ENCODE results near the gene ALAS1.

Gene ALAS1

GRCh38 chr3:52250122-52250521, 52.2 kb downstream of the ALAS1 start:
- H3K4me3 ChIP-seq (ENCODE audit: insufficient read depth, low read depth, low read length) = no peak overlapping the region
- H3K36me3 ChIP-seq (ENCODE audit: control insufficient read depth, insufficient read depth, low read length) = peaks cover 3% of the 10 kb centered on the region
- no peaks in the 10 kb centered on the region for H3K9me3 ChIP-seq (ENCODE audit: control insufficient read depth, low read length)
- 94 to 100% methylated on average over 1 of the region's 1 CpG for WGBS, 2 experiments
- H3K4me1 ChIP-seq (ENCODE audit: control insufficient read depth, insufficient read depth, low read length) = peaks cover 5% of the 10 kb centered on the region
- no peak overlapping the region for H3K27ac ChIP-seq (ENCODE audit: insufficient read depth, low read depth, low read length, poor library complexity, severe bottlenecking)
- H3K27me3 ChIP-seq (ENCODE audit: control insufficient read depth, insufficient read depth, low read length, poor library complexity, severe bottlenecking) = peaks cover 24% of the 10 kb centered on the region

DNA sequence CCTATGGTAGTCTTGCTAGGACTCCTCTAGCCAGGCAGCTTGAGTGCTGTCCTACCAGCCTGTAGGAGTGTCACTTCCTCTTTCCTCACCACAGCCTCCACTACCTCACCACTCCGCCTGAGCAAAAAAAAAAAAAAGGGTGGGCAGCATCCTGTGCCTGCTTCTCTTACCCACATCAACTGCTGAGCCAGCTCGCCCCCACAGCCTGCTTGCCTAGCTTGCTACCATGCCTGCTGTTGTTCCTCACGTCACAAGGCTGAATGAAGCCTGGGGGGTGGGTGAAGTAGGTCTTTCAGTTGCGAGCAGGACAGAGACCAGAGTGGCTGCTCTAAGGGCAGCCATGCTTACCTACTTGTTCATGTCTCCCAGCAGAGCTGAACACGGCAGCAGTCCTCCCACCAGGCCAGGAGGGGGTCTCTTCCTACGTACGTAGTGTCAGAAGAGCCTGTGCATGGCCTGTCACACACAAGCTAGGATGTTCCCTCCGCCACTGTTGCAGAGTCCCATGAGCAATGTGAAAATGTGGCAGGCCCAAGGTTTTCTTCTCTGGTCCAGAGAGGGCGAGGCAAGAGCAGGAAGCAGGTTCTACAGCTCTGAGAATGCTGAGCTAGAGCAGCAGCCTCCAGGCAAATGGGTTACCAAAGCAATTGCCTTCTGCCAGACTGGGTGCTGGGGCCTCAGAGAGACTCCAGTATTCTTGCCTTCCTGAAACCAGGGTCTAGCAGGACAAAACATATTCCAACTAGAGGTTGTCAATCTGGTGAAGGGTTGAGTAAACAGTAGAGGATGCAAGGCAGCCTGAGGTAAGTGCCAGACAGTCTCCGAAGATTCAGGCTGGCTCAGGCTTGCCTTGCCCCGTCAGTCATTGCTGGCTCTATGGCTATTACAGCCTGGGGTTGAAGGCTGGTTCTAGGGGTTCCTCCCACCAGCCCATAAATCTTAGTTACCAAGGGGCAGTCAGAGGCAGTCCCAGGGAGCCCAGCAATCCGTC, 55.6 kb downstream of the ALAS1 start:
- no peaks in the 10 kb centered on the region for H3K4me1 ChIP-seq (ENCODE audit: control insufficient read depth, insufficient read depth, low read length)
- peaks cover 36% of the 10 kb centered on the region for H3K36me3 ChIP-seq (ENCODE audit: control insufficient read depth, insufficient read depth, low read length)
- H3K9me3 ChIP-seq (ENCODE audit: control insufficient read depth, low read length) = no peaks in the 10 kb centered on the region
- no peak overlapping the region for H3K27ac ChIP-seq (ENCODE audit: insufficient read depth, low read depth, low read length, poor library complexity, severe bottlenecking)
- no peak overlapping the region for H3K4me3 ChIP-seq (ENCODE audit: insufficient read depth, low read depth, low read length)
- WGBS, 2 experiments = 92 to 94% methylated on average over 12 of the region's 12 CpGs
- no peaks in the 10 kb centered on the region for H3K27me3 ChIP-seq (ENCODE audit: control insufficient read depth, insufficient read depth, low read length, poor library complexity, severe bottlenecking)

GRCh38 chr3:52254608-52255007, 56.6 kb downstream of the ALAS1 start:
- Histone ChIP-seq H3K4me1 (ENCODE audit: control insufficient read depth, insufficient read depth, low read length) (no peaks in the 10 kb centered on the region), H3K4me3 (ENCODE audit: insufficient read depth, low read depth, low read length) (no peak overlapping the region), H3K36me3 (ENCODE audit: control insufficient read depth, insufficient read depth, low read length) (peaks cover 45% of the 10 kb centered on the region), H3K27ac (ENCODE audit: insufficient read depth, low read depth, low read length, poor library complexity, severe bottlenecking) (no peak overlapping the region), H3K9me3 (ENCODE audit: control insufficient read depth, low read length) (no peaks in the 10 kb centered on the region), H3K27me3 (ENCODE audit: control insufficient read depth, insufficient read depth, low read length, poor library complexity, severe bottlenecking) (no peaks in the 10 kb centered on the region)
- WGBS, 2 experiments = 95% methylated on average over 9 of the region's 9 CpGs

- Histone ChIP-seq H3K27ac (ENCODE audit: insufficient read depth, low read depth, low read length, poor library complexity, severe bottlenecking) (no peak overlapping the region), H3K36me3 (ENCODE audit: control insufficient read depth, insufficient read depth, low read length) (peaks cover 59% of the 10 kb centered on the region), H3K4me1 (ENCODE audit: control insufficient read depth, insufficient read depth, low read length) (no peaks in the 10 kb centered on the region), H3K4me3 (ENCODE audit: insufficient read depth, low read depth, low read length) (no peak overlapping the region), H3K27me3 (ENCODE audit: control insufficient read depth, insufficient read depth, low read length, poor library complexity, severe bottlenecking) (no peaks in the 10 kb centered on the region), H3K9me3 (ENCODE audit: control insufficient read depth, low read length) (no peaks in the 10 kb centered on the region)
- WGBS, 2 experiments = 100% methylated on average over 2 to 3 of the region's 3 CpGs
Observed at GRCh38 chr3:52256159-52256558, 58.2 kb downstream of the ALAS1 start.

DNA sequence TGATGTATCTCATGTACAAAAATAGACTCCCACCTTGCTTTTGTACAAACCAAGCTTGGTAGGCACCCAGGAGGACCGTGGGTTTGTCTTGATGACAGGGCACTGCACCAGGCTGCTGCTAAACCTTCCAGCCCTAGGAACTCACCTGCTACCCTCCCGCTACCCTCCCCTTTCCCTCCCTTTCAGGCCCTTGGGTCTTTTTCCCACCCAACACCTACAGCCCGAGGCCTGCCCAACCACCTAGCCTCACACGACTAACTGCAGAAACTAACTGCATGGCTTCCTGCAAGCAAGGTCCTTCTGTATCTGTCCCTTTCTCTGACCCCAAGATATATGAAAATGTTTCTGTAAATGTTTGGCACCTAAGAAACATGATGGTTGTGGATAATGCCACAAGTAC, 58.7 kb downstream of the ALAS1 start:
- H3K9me3 ChIP-seq (ENCODE audit: control insufficient read depth, low read length) = no peaks in the 10 kb centered on the region
- peaks cover 64% of the 10 kb centered on the region for H3K36me3 ChIP-seq (ENCODE audit: control insufficient read depth, insufficient read depth, low read length)
- 95 to 97% methylated on average over 4 of the region's 4 CpGs for WGBS, 2 experiments
- no peak overlapping the region for H3K27ac ChIP-seq (ENCODE audit: insufficient read depth, low read depth, low read length, poor library complexity, severe bottlenecking)
- no peaks in the 10 kb centered on the region for H3K27me3 ChIP-seq (ENCODE audit: control insufficient read depth, insufficient read depth, low read length, poor library complexity, severe bottlenecking)
- H3K4me3 ChIP-seq (ENCODE audit: insufficient read depth, low read depth, low read length) = no peak overlapping the region
- no peaks in the 10 kb centered on the region for H3K4me1 ChIP-seq (ENCODE audit: control insufficient read depth, insufficient read depth, low read length)

DNA sequence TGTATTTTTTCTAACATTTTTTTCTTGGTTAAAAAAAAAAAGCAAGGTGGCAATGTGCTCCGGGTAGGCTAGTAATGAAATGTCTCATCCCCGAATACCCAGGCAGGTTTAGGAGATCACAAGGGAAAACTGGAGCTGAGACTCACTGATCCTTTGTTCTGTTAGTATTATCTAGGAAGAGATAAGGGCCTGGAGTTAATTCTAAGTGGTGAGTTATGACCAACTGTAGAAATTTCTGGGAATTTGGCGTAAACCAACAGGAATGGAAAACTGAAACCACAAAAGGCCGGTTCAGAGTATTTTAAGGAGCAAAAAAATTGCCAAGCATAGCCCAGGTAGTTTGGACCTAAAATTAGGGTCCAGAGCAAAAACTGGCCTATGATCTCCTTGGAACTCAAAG, 60.0 kb downstream of the ALAS1 start:
- Histone ChIP-seq H3K4me1 (ENCODE audit: control insufficient read depth, insufficient read depth, low read length) (no peaks in the 10 kb centered on the region), H3K27me3 (ENCODE audit: control insufficient read depth, insufficient read depth, low read length, poor library complexity, severe bottlenecking) (no peaks in the 10 kb centered on the region), H3K27ac (ENCODE audit: insufficient read depth, low read depth, low read length, poor library complexity, severe bottlenecking) (no peak overlapping the region), H3K9me3 (ENCODE audit: control insufficient read depth, low read length) (no peaks in the 10 kb centered on the region), H3K36me3 (ENCODE audit: control insufficient read depth, insufficient read depth, low read length) (peaks cover 73% of the 10 kb centered on the region), H3K4me3 (ENCODE audit: insufficient read depth, low read depth, low read length) (no peak overlapping the region)
- 94 to 95% methylated on average over 4 of the region's 4 CpGs for WGBS, 2 experiments

GRCh38 chr3:52259035-52259434, 61.1 kb downstream of the ALAS1 start:
- 100% methylated on average over 1 of the region's 1 CpG for WGBS, 2 experiments
- no peaks in the 10 kb centered on the region for H3K4me1 ChIP-seq (ENCODE audit: control insufficient read depth, insufficient read depth, low read length)
- H3K4me3 ChIP-seq (ENCODE audit: insufficient read depth, low read depth, low read length) = no peak overlapping the region
- no peaks in the 10 kb centered on the region for H3K27me3 ChIP-seq (ENCODE audit: control insufficient read depth, insufficient read depth, low read length, poor library complexity, severe bottlenecking)
- H3K9me3 ChIP-seq (ENCODE audit: control insufficient read depth, low read length) = no peaks in the 10 kb centered on the region
- H3K36me3 ChIP-seq (ENCODE audit: control insufficient read depth, insufficient read depth, low read length) = peaks cover 80% of the 10 kb centered on the region
- no peak overlapping the region for H3K27ac ChIP-seq (ENCODE audit: insufficient read depth, low read depth, low read length, poor library complexity, severe bottlenecking)

- Histone ChIP-seq H3K27me3 (ENCODE audit: control insufficient read depth, insufficient read depth, low read length, poor library complexity, severe bottlenecking) (no peaks in the 10 kb centered on the region), H3K36me3 (ENCODE audit: control insufficient read depth, insufficient read depth, low read length) (peaks cover 81% of the 10 kb centered on the region), H3K27ac (ENCODE audit: insufficient read depth, low read depth, low read length, poor library complexity, severe bottlenecking) (no peak overlapping the region), H3K9me3 (ENCODE audit: control insufficient read depth, low read length) (no peaks in the 10 kb centered on the region), H3K4me1 (ENCODE audit: control insufficient read depth, insufficient read depth, low read length) (no peaks in the 10 kb centered on the region), H3K4me3 (ENCODE audit: insufficient read depth, low read depth, low read length) (no peak overlapping the region)
- WGBS, 2 experiments = 96 to 98% methylated on average over 4 of the region's 4 CpGs
Observed at GRCh38 chr3:52259448-52259847, 61.5 kb downstream of the ALAS1 start.

DNA sequence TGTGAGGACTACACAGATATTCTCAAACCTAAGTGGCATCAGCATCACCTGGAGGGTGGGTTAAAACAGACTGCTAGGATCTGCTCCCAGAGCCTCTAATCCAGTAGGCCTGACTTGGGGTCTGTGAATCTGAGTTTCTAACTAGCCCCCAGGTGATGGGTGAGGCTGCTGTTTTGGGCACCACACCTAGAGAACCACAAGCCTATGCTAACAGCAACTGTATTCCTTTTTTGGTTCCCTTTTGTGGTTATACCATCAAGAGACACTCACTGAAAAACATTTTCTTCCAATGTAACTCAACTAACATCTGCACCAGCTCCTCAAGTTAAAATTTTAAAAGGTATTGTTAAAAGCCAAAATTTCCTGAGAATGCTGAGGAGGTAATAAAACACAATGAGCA, 64.5 kb downstream of the ALAS1 start:
- Histone ChIP-seq H3K27ac (ENCODE audit: insufficient read depth, low read depth, low read length, poor library complexity, severe bottlenecking) (no peak overlapping the region), H3K27me3 (ENCODE audit: control insufficient read depth, insufficient read depth, low read length, poor library complexity, severe bottlenecking) (no peaks in the 10 kb centered on the region), H3K36me3 (ENCODE audit: control insufficient read depth, insufficient read depth, low read length) (peaks cover 69% of the 10 kb centered on the region), H3K4me1 (ENCODE audit: control insufficient read depth, insufficient read depth, low read length) (no peaks in the 10 kb centered on the region), H3K4me3 (ENCODE audit: insufficient read depth, low read depth, low read length) (no peak overlapping the region), H3K9me3 (ENCODE audit: control insufficient read depth, low read length) (no peaks in the 10 kb centered on the region)

Measured in ectodermal cell (in vitro differentiated cells).